Vagina (tissue), 2 donors: ENCODE measurements around the gene ADORA2A.

Experiments
- CTCF ChIP-seq, 3 experiments: fragments of 450-650 bp in 2 of 3; fragments of 200-600 bp in 1 of 3; sonication (generic) in 1 of 3; IDR thresholded peaks; one replicate each; pipeline ENCODE4 v1.5.1; 2017 to 2019; ENCODE audit warnings: antibody characterized with exemption in 3 of 3, mild to moderate bottlenecking in 2 of 3, moderate library complexity in 2 of 3
- POLR2A ChIP-seq, 2 donors: fragments of 450-650 bp; IDR thresholded peaks; one replicate each; pipeline ENCODE4 v1.6.1; 2017; ENCODE audit warnings: antibody characterized with exemption in 2 of 2, mild to moderate bottlenecking in 2 of 2, moderate library complexity in 2 of 2

- TF ChIP-seq CTCF (IDR thresholded peaks at IDR 0.05), result no peak
- TF ChIP-seq POLR2A (IDR thresholded peaks at IDR 0.05), result no peak
Observed at GRCh38 chr22:24474649-24475255, 47.4 kb downstream of the ADORA2A start.
